Neural crest cell (in vitro differentiated cells): ENCODE results near the gene ZRANB2. TPM values are rescaled to one million over a fixed set of nuclear protein-coding genes. Genes with fewer than 3 reads are reported as not detected.

Experiments used
- DNase-seq: peaks from one replicate; pipeline ENCODE4 v3.0.0; 2021; ENCODE audit warnings: low read depth, mixed read lengths, low spot score
- H3K27ac Mint-ChIP-seq: one replicate; pipeline ENCODE4 v1.8.0; 2021; ENCODE audit warnings: mild to moderate bottlenecking, mixed read lengths; ENCODE audit not compliant: unreplicated experiment
- H3K27me3 Mint-ChIP-seq: 2 replicates; pipeline ENCODE4 v1.8.0; 2021; ENCODE audit warnings: low read depth, mild to moderate bottlenecking, mixed read lengths
- H3K36me3 Mint-ChIP-seq: 2 replicates; pipeline ENCODE4 v1.8.0; 2021; ENCODE audit warnings: low read depth, mild to moderate bottlenecking, mixed read lengths
- H3K4me1 Mint-ChIP-seq: 2 replicates; pipeline ENCODE4 v1.8.0; 2021; ENCODE audit warnings: mixed read lengths
- H3K4me3 Mint-ChIP-seq: one replicate; pipeline ENCODE4 v1.8.0; 2021; ENCODE audit warnings: mild to moderate bottlenecking, mixed read lengths
- H3K9me3 Mint-ChIP-seq: 2 replicates; pipeline ENCODE4 v1.8.0; 2021; ENCODE audit warnings: mixed read lengths
- CTCF ChIP-seq: fragments of 200-600 bp; sonication (generic); conservative IDR thresholded peaks from 2 replicates; pipeline ENCODE4 v1.5.0; 2021; ENCODE audit warnings: antibody characterized with exemption, mild to moderate bottlenecking
- microRNA-seq: library from miRNA; unstranded; fragments of <30 nt; microRNA quantifications from one replicate; pipeline ENCODE4, GENCODE V29; 2020
- total RNA-seq: library from RNA; stranded (reverse); gene quantifications from 2 replicates; pipeline ENCODE4 v1.2.1, GENCODE V29; 2021

The ZRANB2 gene
- total RNA-seq, 1 donor from 2014 or later = 113 TPM

- H3K4me3 Mint-ChIP-seq = no peak overlapping the region
- H3K4me1 Mint-ChIP-seq = no peaks in the 10 kb centered on the region
These were observed 65.1 kb downstream of the ZRANB2 start for GRCh38 chr1:71015745-71016144.

GRCh38 chr1:71014178-71014579 lies 66.7 kb downstream of the ZRANB2 start:
- Mint-ChIP-seq H3K27me3 (peaks cover 16% of the 10 kb centered on the region), H3K27ac (no peak overlapping the region), H3K9me3 (no peaks in the 10 kb centered on the region), H3K36me3 (no peaks in the 10 kb centered on the region), H3K4me1 (no peaks in the 10 kb centered on the region), H3K4me3 (no peak overlapping the region)
- TF ChIP-seq CTCF = no peak
- no peak for DNase-seq

More at GRCh38 chr1:71015745-71016144, 65.1 kb downstream of the ZRANB2 start:
- no peak overlapping the region for H3K27ac Mint-ChIP-seq
- DNase-seq = no peak
- no peaks in the 10 kb centered on the region for H3K9me3 Mint-ChIP-seq
- no peak for TF ChIP-seq CTCF
- H3K36me3 Mint-ChIP-seq = no peaks in the 10 kb centered on the region
- H3K27me3 Mint-ChIP-seq = peaks cover 11% of the 10 kb centered on the region

Small RNA genes lying within 50 kb of the gene (microRNA-seq; reads per million reads assigned to microRNA genes)
- gene MIR186 = 698 reads per million, percentile 77 among the genes with 10 or more reads in this experiment

Other genes starting within 250 kb of the ZRANB2 start
- not detected in 2 replicates for gene PTGER3, start 33.2 kb downstream of the ZRANB2 start, total RNA-seq